H9 (cell line): ENCODE results near the gene DHDDS. TPM values are rescaled to one million over a fixed set of nuclear protein-coding genes. Genes with fewer than 3 reads are reported as not detected.

Experiments used
- DNase-seq: peaks from one replicate; pipeline ENCODE4 v3.0.0-alpha.2; 2017
- H2AFZ ChIP-seq: one replicate; pipeline ENCODE4 v1.6.1; 2013; ENCODE audit warnings: mild to moderate bottlenecking, low read length, control low read depth, moderate library complexity
- H2AK5ac ChIP-seq: 2 replicates; pipeline ENCODE4 v1.6.1; 2013; ENCODE audit warnings: low read length, control low read depth, mixed read lengths; ENCODE audit not compliant: insufficient read length
- H2BK120ac ChIP-seq: one replicate; pipeline ENCODE4 v1.6.1; 2013; ENCODE audit warnings: low read depth, mild to moderate bottlenecking, low read length, control low read depth, inconsistent platforms; ENCODE audit not compliant: poor library complexity, severe bottlenecking
- H2BK12ac ChIP-seq: 2 replicates; pipeline ENCODE4 v1.6.1; 2013; ENCODE audit warnings: low read length, control low read depth, mixed read lengths, low read depth; ENCODE audit not compliant: insufficient read length
- H2BK15ac ChIP-seq: 2 replicates; pipeline ENCODE4 v1.6.1; 2013; ENCODE audit warnings: low read depth, low read length, control low read depth
- H2BK20ac ChIP-seq: one replicate; pipeline ENCODE4 v1.6.1; 2013; ENCODE audit warnings: low read depth, mild to moderate bottlenecking, low read length, control low read depth, inconsistent platforms; ENCODE audit not compliant: poor library complexity, severe bottlenecking
- H2BK5ac ChIP-seq: 2 replicates; pipeline ENCODE4 v1.6.1; 2013; ENCODE audit warnings: low read length, control low read depth, mixed read lengths; ENCODE audit not compliant: insufficient read length
- H3K14ac ChIP-seq: 2 replicates; pipeline ENCODE4 v1.6.1; 2013; ENCODE audit warnings: low read length, control low read depth; ENCODE audit not compliant: insufficient read depth
- H3K18ac ChIP-seq: 2 replicates; pipeline ENCODE4 v1.6.1; 2013; ENCODE audit warnings: low read depth, mild to moderate bottlenecking, mixed read lengths, low read length, control low read depth; ENCODE audit not compliant: insufficient read length
- H3K23ac ChIP-seq: 2 replicates; pipeline ENCODE4 v1.6.1; 2013; ENCODE audit warnings: low read length, control low read depth, mixed read lengths, low read depth; ENCODE audit not compliant: insufficient read length
- H3K23me2 ChIP-seq: 2 replicates; pipeline ENCODE4 v1.6.1; 2013; ENCODE audit warnings: low read depth, mild to moderate bottlenecking, mixed read lengths, low read length, control low read depth; ENCODE audit not compliant: insufficient read length, poor library complexity, severe bottlenecking
- H3K27ac ChIP-seq: 2 replicates; pipeline ENCODE4 v1.5.1; 2013; ENCODE audit warnings: low read length, control low read depth, mixed read lengths, low read depth; ENCODE audit not compliant: insufficient read length
- H3K27me3 ChIP-seq: 2 replicates; pipeline ENCODE4 v1.6.1; 2013; ENCODE audit warnings: low read length, control low read depth, inconsistent platforms; ENCODE audit not compliant: insufficient read depth
- H3K4ac ChIP-seq: 2 replicates; pipeline ENCODE4 v1.6.1; 2013; ENCODE audit warnings: low read depth, mild to moderate bottlenecking, control low read depth, inconsistent platforms, low read length, moderate library complexity
- H3K4me1 ChIP-seq: 2 replicates; pipeline ENCODE4 v1.6.1; 2013; ENCODE audit warnings: low read length, control low read depth, inconsistent platforms; ENCODE audit not compliant: insufficient read depth
- H3K4me2 ChIP-seq: 2 replicates; pipeline ENCODE4 v1.6.1; 2013; ENCODE audit warnings: low read length, control low read depth, mixed read lengths; ENCODE audit not compliant: insufficient read length, insufficient read depth
- H3K56ac ChIP-seq: 2 replicates; pipeline ENCODE4 v1.6.1; 2013; ENCODE audit warnings: low read depth, mild to moderate bottlenecking, mixed read lengths, low read length, control low read depth; ENCODE audit not compliant: insufficient read length
- H3K79me1 ChIP-seq: 2 replicates; pipeline ENCODE4 v1.6.1; 2013; ENCODE audit warnings: low read depth, mild to moderate bottlenecking, moderate library complexity, low read length, control low read depth, inconsistent platforms; ENCODE audit not compliant: insufficient read depth, poor library complexity, severe bottlenecking
- H3K79me2 ChIP-seq: 2 replicates; pipeline ENCODE4 v1.6.1; 2013; ENCODE audit warnings: low read length, control low read depth, inconsistent platforms; ENCODE audit not compliant: insufficient read depth
- H3K9ac ChIP-seq: 2 replicates; pipeline ENCODE4 v1.6.1; 2013; ENCODE audit warnings: low read length, control low read depth, mixed read lengths; ENCODE audit not compliant: insufficient read length; ENCODE audit errors: extremely low read depth
- H3K9me3 ChIP-seq: one replicate; pipeline ENCODE4 v1.6.1; 2013; ENCODE audit warnings: low read depth, low read length, inconsistent platforms; ENCODE audit not compliant: control insufficient read depth
- H3T11ph ChIP-seq: one replicate; pipeline ENCODE4 v1.6.1; 2013; ENCODE audit warnings: mild to moderate bottlenecking, low read length, control low read depth, inconsistent platforms
- H4K20me1 ChIP-seq: one replicate; pipeline ENCODE4 v1.6.1; 2013; ENCODE audit not compliant: control insufficient read depth, insufficient read length, insufficient read depth
- H4K5ac ChIP-seq: 2 replicates; pipeline ENCODE4 v1.6.1; 2013; ENCODE audit warnings: low read depth, mild to moderate bottlenecking, mixed read lengths, low read length, control low read depth; ENCODE audit not compliant: insufficient read length
- H4K8ac ChIP-seq: replicated peaks from 2 replicates; pipeline ENCODE4 v1.6.1; 2013; ENCODE audit warnings: low read length, control low read depth, mixed read lengths, low read depth; ENCODE audit not compliant: insufficient read length
- H4K91ac ChIP-seq: 2 replicates; pipeline ENCODE4 v1.6.1; 2013; ENCODE audit warnings: low read depth, mild to moderate bottlenecking, moderate library complexity, mixed read lengths, low read length, control low read depth; ENCODE audit not compliant: insufficient read length
- H3K27ac Mint-ChIP-seq, 3 experiments: 2 replicates in 2 of 3; 3 replicates in 1 of 3; pipeline ENCODE4 v1.8.0; 2020 to 2021; ENCODE audit warnings: mixed read lengths in 3 of 3, mild to moderate bottlenecking in 1 of 3, moderate library complexity in 1 of 3
- H3K27me3 Mint-ChIP-seq: 2 replicates; pipeline ENCODE4 v1.8.0; 2021; ENCODE audit warnings: low read depth, mild to moderate bottlenecking, moderate library complexity, mixed read lengths
- H3K36me3 Mint-ChIP-seq, 3 experiments: 2 replicates in 2 of 3; 3 replicates in 1 of 3; pipeline ENCODE4 v1.8.0; 2020 to 2021; ENCODE audit warnings: low read depth in 3 of 3, mixed read lengths in 3 of 3; ENCODE audit not compliant: insufficient read depth in 1 of 3
- H3K4me1 Mint-ChIP-seq, 2 experiments: 2 replicates each; pipeline ENCODE4 v1.8.0; 2020; ENCODE audit warnings: mixed read lengths in 2 of 2
- H3K4me3 Mint-ChIP-seq, 2 experiments: 2 replicates in 1 of 2; 3 replicates in 1 of 2; pipeline ENCODE4 v1.8.0; 2020 to 2021; ENCODE audit warnings: mild to moderate bottlenecking in 2 of 2, mixed read lengths in 2 of 2, moderate library complexity in 1 of 2
- H3K9me3 Mint-ChIP-seq, 2 experiments: 2 replicates in 1 of 2; 3 replicates in 1 of 2; pipeline ENCODE4 v1.8.0; 2020; ENCODE audit warnings: mild to moderate bottlenecking in 2 of 2, mixed read lengths in 2 of 2, moderate library complexity in 1 of 2
- WGBS: extraction: QIAGEN DNeasy Blood & Tissue Kit; methylation state at CpG from one replicate; pipeline ENCODE4 v1.1.7; 2013; ENCODE audit warnings: missing lambda C conversion rate, low lambda C conversion rate, mixed read lengths; ENCODE audit not compliant: insufficient read length; ENCODE audit errors: extremely low coverage; 5-methylcytosine and 5-hydroxymethylcytosine counted together
- total RNA-seq: library from RNA; stranded (reverse); gene quantifications from 2 replicates; pipeline ENCODE4 v1.2.1, GENCODE V29; 2021
- TF ChIP-seq, protein P1 (sequence below): fragments of 200-600 bp; sonication (generic); conservative IDR thresholded peaks from 3 replicates; pipeline ENCODE4 v1.8.0; 2021; ENCODE audit warnings: antibody characterized with exemption, mild to moderate bottlenecking

DHDDS gene
- total RNA-seq, 1 experiment from 2014 or later: 61.2 TPM

DNA sequence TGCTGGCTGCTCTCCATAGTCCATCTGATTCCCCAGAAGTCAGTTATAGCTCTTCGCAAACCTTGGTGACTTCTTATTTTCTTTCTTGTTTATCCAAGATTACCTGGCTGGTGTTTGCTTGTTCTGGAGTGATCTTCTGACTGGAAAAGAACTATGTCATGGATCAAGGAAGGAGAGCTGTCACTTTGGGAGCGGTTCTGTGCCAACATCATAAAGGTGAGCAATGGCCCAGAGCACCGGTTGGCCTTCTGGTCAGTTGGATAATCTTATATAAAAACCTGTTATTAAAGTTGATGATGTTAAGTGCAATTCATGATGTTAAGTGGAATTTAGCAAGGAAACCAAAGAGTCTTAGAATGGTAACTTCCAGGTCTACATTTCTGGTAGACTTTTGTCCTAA, 672 bp downstream of the DHDDS start:
- H4K20me1 ChIP-seq: no peaks in the 10 kb centered on the region
- TF ChIP-seq, protein P1, sequence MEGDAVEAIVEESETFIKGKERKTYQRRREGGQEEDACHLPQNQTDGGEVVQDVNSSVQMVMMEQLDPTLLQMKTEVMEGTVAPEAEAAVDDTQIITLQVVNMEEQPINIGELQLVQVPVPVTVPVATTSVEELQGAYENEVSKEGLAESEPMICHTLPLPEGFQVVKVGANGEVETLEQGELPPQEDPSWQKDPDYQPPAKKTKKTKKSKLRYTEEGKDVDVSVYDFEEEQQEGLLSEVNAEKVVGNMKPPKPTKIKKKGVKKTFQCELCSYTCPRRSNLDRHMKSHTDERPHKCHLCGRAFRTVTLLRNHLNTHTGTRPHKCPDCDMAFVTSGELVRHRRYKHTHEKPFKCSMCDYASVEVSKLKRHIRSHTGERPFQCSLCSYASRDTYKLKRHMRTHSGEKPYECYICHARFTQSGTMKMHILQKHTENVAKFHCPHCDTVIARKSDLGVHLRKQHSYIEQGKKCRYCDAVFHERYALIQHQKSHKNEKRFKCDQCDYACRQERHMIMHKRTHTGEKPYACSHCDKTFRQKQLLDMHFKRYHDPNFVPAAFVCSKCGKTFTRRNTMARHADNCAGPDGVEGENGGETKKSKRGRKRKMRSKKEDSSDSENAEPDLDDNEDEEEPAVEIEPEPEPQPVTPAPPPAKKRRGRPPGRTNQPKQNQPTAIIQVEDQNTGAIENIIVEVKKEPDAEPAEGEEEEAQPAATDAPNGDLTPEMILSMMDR: no peak
- H3K4me1 Mint-ChIP-seq: peaks cover 31 to 49% of the 10 kb centered on the region in 2 experiments
- H3K23ac ChIP-seq: no peak overlapping the region
- H3K9me3 ChIP-seq: no peaks in the 10 kb centered on the region
- no peak overlapping the region for H4K5ac ChIP-seq
- H3K79me1 ChIP-seq: no peaks in the 10 kb centered on the region
- peak overlapping the region; percentile 94 to 96 for H3K4me3 Mint-ChIP-seq
- peak overlapping the region; percentile 86 for H3K9ac ChIP-seq
- H3K56ac ChIP-seq: no peak overlapping the region
- H4K91ac ChIP-seq: no peak overlapping the region
- no peak overlapping the region for H2BK5ac ChIP-seq
- peak overlapping the region; percentile 99 for H3K4me2 ChIP-seq
- H3K27me3 Mint-ChIP-seq: no peaks in the 10 kb centered on the region; the same call in 1 of the 2 replicates
- H3K27ac Mint-ChIP-seq: peak overlapping the region in 1 of 3 experiments; percentile 30; a peak in 1 of 7 replicates
- H2BK12ac ChIP-seq: no peak overlapping the region
- no peaks in the 10 kb centered on the region; the same call in 1 of the 2 replicates for H3K4me1 ChIP-seq
- peaks cover 8% of the 10 kb centered on the region for H3K23me2 ChIP-seq
- H3K36me3 Mint-ChIP-seq: peaks cover 10 to 42% (median 29%) of the 10 kb centered on the region in 3 experiments; a peak in 5 of 7 replicates
- no peak overlapping the region for H3K4ac ChIP-seq
- no peak overlapping the region for H2BK15ac ChIP-seq
- H2BK20ac ChIP-seq: no peak overlapping the region
- no peak overlapping the region for H2BK120ac ChIP-seq
- no peak overlapping the region for H2AK5ac ChIP-seq
- no peak overlapping the region for H2AFZ ChIP-seq
- H3K9me3 Mint-ChIP-seq: no peaks in the 10 kb centered on the region
- no peak overlapping the region for H4K8ac ChIP-seq
- H3K79me2 ChIP-seq: no peaks in the 10 kb centered on the region
- no peak for DNase-seq
- no peak overlapping the region for H3K18ac ChIP-seq
- H3T11ph ChIP-seq: no peak overlapping the region
- no peak overlapping the region for H3K27ac ChIP-seq
- H3K14ac ChIP-seq: no peak overlapping the region
- no peaks in the 10 kb centered on the region for H3K27me3 ChIP-seq
- WGBS: no CpG with 5 or more reads among the region's 3 CpGs
